NCI-H146 (cell line): Measurements from ENCODE around the gene MDM1.

Experiments
- DNase-seq: peaks from one replicate; lab custom pipeline; 2025; lab: John Stamatoyannopoulos, UW

Gene MDM1

DNA sequence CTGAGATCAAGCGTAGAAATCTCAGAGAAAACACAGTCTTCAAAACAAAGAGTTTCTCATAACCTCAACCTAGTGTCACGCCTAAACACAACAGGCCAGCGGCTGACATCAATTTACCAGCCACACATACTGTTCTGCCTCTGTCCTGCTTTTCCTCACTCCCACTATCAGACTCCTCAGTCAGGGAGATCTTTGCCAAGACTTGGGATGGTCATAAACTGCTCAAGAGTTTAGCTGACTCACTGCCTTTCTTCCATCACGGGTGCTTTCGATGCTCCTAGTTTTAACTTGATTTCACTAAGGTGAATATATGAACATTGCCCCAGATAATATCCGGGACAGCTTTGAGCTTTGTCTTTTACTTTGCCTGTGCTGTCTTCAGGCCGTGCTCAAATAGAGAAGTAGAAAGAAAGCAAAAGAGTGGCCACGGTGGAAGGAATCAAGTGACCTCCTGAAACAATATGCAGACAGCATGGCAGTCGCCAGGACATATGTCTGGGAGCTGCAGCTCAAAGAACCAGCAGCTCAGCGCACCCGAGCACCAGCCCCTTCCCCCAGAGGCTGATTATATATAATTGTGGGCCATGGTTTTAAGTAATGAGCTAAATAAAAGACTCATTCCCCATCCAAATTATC lies 12.1 kb downstream of the MDM1 start:
- DNase-seq: peak; percentile 7

DNA sequence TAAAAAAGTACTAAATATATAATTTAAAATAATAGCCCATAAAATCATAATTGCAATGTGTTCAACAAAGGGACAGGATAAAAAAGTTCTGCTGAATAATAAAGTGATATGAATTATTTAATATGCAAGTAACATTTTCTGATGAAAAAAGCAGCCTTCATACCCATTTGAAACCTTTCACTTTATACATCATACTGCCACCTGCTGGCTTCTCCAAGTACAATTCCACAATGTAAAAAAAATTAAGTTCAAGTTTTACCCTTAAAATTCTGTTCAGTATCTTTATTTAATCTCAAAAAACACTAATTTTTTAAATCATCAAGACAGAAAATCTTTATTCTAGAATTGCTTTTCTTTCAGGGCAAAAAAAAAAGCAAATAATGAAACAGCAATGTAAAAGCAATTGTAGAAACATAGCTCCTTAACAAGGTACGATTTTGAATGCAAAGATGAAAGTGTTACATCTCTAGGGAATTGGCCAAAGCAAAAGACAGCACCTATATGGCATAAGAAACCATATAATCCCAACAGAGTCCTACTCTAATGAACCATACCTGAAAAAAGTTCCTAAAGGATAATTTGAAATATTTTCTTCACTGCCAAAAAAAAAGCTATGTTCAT lies 15.0 kb downstream of the MDM1 start:
- peak; percentile 43 for DNase-seq

DNA sequence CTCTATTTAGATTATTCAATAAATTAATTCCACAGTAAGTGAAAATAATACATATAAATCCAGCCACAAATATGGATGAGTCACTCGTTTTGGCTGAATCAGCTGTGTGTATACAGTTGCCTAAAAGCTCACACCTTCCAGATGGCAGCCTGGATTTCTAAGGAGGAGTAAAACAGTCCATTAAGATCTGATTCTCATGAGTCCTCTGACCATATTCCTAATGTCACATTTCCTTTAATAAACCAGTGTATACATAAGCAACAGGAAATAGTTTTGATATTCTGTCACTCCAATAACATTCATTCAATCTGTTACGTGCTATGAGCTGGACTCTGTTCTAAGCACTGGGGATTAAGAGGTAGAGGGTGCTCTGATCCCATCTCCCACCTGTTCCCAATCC lies 21.8 kb downstream of the MDM1 start:
- no peak for DNase-seq

DNA sequence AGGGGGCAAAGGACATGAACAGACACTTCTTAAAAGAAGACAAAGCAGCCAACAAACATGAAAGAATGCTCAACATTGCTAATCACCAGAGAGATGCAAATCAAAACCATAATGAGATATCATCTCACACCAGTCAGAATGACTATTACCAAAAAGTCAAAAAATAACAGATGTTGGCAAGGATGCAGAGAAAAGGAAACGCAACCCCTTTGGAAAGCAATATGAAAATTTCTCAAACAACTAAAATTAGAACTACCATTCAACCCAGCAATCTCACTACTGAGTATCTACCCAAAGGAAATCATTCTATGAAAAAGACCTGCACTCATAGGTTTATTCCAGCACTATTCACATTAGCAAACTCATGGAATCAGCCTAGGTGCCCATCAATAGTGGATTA lies 25.6 kb downstream of the MDM1 start:
- no peak for DNase-seq

DNA sequence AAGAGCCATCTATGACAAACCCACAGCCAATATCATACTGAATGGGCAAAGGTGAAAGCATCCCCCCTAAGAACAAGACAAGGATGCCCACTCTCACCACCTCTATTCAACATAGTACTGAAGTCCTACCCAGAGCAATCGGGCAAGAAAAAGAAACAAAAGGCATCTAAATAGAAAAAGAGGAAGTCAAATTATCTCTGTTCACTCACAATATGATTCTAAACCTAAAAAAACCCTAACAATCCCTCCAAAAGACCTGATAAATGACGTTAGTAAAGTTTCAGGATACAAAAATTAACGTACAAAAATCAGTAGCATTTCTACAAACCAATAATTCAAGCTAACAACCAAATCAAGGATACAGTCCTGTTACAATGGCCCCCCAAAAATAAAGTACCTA lies 26.9 kb downstream of the MDM1 start:
- no peak for DNase-seq

DNA sequence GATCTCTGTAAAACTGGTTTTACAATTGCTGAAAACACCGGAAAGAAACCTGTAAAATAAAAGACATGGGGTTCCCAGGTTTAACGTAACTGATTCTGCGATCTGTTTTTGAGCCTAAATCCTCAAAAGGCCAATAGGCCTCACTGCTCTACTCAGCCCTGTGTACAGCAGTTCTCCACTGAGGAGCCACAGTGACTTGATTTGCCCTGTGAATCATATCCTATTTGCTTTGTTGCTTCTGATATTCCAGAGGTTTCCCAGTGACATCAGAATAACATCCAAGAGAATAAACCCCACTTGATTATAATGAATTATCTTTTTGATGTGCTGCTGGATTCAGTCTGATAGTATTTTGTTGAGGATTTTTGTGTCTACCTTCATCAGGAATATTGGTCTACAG lies 27.5 kb downstream of the MDM1 start:
- DNase-seq: no peak

DNA sequence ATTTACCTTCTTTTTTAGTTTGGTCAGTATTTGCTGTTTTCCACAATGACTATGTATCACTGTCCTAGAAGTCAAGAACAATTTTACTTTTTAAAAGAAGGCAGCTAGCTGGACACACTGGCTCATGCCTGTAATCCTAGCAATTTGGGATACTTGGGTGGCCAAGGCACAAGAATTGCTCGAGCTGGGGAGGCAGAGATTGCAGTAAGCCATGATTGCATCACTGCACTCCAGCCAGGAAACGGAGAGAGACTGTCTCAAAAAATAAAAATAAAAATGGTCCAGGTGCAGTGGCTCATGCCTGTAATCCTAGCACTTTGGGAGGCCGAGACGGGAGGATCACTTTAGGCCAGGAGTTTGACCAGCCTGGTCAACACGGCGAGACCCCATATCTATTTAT lies 28.3 kb downstream of the MDM1 start:
- DNase-seq: no peak

DNA sequence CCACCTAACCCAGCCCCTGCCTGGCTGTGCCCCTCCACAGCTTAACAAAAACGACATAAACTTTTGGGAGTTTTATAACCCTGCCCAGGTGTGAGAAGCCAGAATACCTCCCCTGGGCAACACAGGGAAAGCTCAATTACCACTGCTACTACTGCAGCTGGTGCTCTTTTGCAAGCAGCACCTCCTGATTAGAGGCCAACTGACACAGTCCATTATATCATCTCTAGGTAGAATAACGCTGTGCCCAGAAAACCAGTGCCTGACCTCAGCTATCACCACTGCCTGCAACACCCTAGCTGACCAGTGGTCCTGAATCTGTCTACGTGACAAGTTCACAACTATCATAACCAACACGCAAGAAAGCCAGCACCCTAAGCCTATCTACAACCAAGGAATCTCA lies 34.2 kb downstream of the MDM1 start:
- no peak for DNase-seq

DNA sequence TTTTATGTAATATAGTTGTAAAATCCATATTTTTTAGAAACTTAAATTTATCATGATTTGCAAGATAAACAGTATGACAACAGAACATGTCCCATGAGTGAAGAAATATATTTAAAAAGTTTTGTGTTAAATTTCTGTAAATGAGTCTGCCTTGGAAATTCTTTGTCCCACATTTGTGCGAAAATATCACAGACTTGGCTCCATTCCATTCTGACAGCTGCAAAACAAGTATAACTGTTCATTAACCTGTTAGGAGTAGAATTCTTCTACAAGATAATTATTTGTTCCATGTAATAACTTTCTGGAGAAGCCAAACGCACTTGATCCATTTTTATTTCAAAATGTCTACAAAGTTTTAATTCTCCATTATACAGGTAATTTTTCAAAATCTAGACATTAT lies 37.9 kb downstream of the MDM1 start:
- DNase-seq: no peak

DNA sequence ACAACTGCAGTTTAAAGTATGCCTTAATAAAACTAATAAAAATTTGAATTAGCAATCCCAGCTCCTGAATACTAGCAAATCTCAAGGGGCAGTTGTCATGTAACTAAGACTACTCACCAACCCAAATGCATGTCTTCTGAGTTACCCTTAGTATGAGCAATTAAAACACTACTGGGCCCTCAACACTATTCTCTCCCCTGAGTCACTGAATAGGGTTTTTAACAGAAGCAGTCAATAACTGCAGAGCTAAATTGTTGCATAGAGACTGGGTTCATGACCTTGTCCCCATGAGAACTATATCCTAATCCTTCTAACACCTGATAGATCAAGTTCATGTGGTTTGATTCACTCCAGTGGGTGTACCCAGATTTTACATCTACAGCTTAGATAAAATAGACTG lies 38.8 kb downstream of the MDM1 start:
- DNase-seq: no peak

DNA sequence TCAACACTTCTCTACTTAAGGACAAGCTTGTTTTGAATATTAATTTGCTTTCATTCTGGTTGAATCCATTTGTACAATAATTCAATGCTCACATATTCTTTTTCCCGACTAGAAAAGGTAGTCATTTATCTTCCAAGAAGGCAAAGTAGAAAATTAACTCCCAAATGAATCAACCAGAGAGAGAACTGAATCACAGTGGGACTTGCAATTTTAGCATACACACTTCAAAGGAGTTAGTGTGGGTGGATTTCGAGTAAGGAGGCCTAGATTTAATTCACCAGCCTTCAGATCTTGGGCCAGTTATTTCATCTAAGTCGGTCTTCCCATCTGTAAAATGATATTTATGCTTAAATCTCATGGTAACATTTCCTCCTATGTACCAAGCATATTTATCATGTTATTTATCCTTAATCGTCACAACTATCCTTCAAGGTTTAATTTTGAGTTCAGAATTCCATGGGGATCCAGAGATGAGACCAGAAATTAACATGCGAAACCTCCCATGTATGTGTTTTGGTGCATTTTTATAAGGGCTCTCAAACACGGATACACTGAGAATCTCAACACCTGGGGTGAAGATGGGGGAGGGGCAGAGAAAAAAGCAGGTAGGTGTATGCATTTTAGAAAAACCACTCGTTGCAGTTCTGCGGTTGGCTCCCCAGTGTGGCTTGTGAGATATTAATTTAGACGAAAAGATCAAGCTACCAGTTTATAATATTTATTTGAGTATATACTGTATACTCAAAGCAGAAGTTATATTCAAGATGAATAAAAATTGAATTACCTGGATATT lies 39.8 kb downstream of the MDM1 start:
- no peak for DNase-seq

DNA sequence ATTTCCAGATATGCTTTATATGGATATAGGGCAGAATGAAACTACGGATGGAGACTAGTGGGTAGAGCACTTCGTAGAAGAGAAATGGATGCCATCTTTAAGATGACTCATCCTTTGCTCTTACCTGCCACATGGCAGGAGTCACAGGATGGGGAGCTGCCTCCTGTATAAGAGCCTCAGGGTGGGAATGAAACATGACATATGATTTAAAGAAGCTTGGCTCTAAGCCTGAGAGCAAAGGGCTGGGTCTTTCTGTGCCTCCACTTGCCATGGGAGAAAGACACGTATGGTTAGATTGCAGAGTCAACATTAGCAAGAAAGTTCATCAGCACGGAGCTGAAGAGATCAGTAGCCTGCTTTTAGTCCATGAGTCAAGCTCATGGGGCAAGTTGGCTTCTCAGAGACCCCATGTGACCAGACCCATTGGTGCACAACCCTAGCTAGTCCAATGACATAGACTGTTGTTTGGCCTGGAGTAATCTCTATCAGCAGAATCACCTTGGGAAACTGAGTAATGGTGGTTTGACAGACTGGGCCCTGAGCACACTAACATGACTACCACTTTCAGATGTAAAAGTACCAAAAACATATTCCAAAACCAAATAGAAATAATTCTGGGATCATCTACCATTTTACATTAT lies 40.6 kb downstream of the MDM1 start:
- no peak for DNase-seq

DNA sequence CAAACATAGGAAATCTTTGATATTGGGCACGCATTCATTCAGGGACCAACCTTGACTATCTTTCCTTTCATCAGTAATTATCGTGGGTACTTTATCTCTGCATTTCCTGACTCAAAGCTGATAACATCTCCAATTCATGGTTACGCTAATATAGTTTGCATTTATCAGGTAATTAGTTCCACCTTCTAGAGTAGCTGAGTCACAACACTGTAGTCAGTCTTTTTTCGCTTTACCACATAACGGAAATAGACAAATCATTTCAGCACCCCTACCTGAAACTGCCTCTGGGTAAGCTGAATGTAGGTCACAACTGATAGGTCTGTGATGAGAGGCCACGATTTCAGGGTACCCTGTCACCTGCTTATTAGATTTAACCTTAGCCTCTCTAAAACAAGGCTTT lies 42.0 kb downstream of the MDM1 start:
- DNase-seq: no peak

DNA sequence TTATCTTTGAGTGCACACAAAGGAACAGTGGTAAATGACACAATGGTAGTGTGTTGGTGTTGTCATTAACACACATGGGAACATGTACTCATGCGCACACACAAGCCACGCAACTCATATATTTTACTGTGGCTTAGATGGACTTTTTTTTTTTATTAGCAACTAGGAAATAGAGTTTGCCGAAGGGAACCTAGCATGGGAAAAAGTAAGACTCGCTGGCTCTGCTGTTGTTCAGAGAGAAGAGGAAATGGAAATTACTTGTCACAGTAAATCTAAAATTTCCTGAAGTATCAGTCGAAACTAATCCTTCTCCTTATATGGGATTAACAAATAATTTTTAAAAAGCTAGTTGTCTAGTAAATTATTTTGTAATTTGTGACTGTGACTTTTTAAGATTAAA lies 45.1 kb downstream of the MDM1 start:
- DNase-seq: no peak

DNA sequence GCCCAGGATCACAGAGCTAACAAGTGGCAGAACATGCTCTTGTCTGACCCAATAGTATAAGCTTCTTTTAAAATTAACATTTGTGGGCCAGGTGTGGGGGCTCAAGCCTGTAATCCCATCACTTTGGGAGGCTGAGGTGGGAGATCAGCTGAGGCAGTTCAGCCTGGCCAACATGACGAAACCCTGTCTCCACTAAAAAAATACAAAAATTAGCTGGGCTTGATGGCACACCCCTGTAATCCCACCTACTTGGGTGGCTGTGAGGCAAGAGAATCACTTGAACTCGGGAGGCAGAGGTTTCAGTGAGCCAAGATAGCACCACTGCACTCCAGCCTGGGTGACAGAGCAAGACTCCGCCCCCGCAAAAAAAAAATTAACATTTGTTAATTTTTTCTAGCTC lies 45.8 kb downstream of the MDM1 start:
- no peak for DNase-seq

DNA sequence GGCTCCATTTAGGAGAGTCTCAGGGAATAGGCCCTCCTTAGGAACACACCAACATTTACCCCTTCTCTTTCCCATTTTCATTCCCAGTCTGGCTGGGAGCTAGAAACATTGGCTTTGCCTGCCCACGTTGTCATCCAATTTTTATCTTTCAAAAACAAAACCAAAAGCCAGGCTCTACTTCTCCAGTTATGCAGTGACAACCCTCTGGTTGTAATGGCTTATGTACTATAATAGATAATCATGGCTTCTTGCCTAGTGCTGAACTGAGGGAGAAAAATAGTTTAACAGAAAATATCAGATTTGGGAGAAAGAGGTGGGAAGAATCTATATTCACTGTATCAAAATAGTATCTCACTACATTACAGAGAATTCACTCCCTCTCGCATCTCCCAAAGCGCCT lies 46.6 kb downstream of the MDM1 start:
- no peak for DNase-seq

DNA sequence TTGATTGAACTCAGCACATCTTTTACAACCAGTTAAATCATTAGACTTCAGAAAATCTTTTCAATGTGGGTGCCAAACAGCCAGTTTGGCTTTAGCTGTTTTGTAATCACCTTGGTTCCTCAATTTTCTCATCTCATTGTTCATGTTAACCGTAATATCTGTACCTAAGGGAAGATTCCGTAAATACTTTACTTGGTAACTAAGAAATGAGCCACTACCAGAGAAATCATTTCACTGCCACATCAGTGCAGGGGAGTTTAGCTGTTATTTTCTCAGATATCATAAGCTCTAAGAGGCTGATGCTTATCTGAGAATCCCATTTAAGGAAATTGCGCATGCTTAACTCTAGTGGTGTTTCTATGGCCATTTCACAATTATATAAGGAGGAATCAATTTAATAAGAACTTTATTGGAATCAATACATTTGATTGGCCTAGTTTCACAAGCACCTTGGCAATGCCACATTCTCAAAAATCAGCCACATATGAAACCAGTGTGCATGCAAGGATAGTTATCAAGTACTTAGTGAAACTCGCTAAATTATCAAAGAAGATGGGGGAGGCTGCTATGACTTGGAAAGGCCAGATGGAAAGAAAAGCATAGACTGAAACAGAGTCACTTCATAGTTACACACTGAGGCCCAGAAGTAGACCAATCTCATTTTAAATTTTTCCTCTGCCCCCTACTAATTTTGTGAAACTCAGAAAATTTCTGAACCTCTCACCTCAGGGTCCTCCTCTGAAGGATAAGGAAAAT lies 50.7 kb downstream of the MDM1 start:
- no peak for DNase-seq

DNA sequence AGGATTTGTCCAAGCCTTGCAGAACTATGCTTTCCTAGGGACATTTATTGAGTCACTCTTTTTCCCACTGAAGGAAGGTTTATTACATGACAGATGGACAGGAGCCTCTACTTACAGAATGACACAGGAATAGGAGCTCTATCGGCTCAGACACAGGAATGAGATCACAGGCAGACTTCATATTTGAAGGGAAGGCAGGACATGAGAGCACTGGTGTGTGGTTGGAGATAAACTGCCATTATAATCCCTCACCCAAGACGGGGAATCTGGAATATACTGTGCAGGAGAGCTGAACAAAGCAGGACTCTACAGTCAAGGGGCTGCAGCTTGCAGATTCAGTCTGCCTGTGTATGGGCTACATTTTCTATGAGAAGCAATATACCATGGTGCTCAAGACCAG lies 51.9 kb downstream of the MDM1 start:
- no peak for DNase-seq

DNA sequence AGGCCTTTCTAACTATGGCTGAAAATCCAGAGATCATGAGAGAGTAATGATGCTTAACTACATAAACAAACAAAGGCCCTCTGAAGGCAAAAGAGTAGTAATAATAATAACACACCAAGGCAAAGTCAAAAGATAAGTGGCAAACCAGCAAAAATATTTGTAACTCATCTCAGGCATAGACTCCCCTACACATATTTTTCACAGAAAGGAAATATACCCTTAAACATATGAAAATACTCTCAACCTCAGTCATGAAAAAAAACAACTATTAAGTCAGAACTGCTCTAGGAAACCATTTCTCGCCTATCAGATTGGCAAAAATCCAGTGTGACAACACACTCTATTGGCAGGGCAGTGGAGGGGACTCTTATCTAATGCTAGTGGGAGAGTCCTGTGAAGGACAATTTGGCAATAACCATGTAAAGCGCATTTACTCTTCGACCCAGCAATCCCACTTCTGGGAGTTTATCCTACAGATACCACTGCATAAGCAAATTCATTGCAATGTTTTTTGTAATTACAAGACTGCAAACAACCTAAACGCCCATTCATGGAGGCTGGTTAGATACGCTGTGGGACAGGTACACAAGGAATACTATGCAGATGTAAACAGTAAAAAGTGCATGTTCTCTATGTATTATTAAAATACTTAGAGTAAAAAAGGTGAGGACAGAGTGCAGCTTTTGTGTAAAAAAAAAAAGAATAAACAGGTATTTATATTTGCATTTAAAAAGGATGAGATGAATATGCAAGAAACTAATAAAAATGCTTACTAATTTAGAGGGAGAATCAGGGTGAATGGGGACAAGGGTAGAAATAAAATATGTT lies 52.7 kb downstream of the MDM1 start:
- DNase-seq: no peak

DNA sequence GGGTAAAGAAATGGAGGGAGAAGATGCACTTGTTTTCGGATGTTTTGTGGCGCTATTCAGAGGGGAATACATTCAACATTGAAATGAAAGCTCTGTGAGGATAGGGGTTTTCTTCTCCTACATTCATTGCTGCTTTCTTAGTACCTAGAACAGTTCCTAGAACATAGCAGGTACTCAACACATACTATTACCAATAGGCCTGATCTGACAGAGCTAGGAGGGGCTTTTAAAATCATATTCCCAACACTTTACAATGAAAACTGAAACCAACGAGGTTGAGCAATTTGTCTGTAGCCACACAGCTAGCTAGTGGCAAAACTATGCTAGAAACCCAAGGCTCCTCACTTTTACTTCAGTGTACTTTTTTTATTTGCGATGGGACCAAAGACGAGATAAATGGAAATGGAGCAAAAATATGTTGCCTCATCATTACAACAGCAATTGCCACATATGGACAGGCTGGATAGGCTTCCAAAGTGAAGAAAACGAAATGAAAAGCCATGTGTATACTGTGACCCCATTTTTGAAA lies 55.7 kb downstream of the MDM1 start:
- DNase-seq: no peak

DNA sequence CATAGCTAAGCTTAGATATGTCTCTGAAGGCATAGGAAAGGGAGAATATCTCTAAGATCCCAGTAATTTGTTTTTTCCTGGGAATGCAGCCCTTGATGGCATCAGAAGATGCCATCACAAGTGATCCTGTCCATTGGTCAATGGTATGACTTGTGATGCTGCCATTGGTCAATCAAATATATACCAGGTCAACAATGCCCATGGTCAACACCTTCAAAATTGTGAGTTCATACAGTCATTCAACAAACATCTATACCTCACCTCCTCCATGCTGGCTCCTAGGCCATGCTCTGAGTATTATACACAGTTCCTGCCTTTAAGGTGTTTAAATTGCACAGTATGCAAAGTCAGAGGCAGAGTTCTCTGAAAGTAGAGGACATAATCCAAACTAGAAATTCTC lies 59.4 kb downstream of the MDM1 start:
- no peak for DNase-seq
